Lower leg skin (tissue), 3 donors: ENCODE results near the gene MAB21L1.

Experiments used
- CTCF ChIP-seq, 3 donors: fragments of 450-650 bp; IDR thresholded peaks; one replicate each; pipeline ENCODE4 v1.5.1; 2016; ENCODE audit warnings: antibody characterized with exemption in 3 of 3, mild to moderate bottlenecking in 3 of 3, moderate library complexity in 2 of 3
- POLR2A ChIP-seq, 2 donors: fragments of 450-650 bp; IDR thresholded peaks; one replicate each; pipeline ENCODE4 v1.6.1; 2016 to 2017; ENCODE audit warnings: antibody characterized with exemption in 2 of 2, mild to moderate bottlenecking in 1 of 2, moderate library complexity in 1 of 2

GRCh38 chr13:35468195-35468594 lies 8.3 kb downstream of the MAB21L1 start:
- TF ChIP-seq CTCF (IDR thresholded peaks at IDR 0.05) (no peak), POLR2A (IDR thresholded peaks at IDR 0.05) (no peak)
